Uterus (tissue), 2 donors: ENCODE results near the gene MAP7D1.

Experiments
- POLR2A ChIP-seq, 2 donors: fragments of 450-650 bp; IDR thresholded peaks; one replicate each; pipeline ENCODE4 v1.6.1; 2016; ENCODE audit warnings: antibody characterized with exemption in 2 of 2, mild to moderate bottlenecking in 1 of 2, moderate library complexity in 1 of 2
- TF ChIP-seq, protein P1 (sequence below), 4 experiments: fragments of 200-600 bp in 2 of 4; fragments of 450-650 bp in 2 of 4; sonication (generic) in 2 of 4; IDR thresholded peaks; one replicate each; pipeline ENCODE4 v1.5.1; 2016 to 2019; ENCODE audit warnings: antibody characterized with exemption in 4 of 4, mild to moderate bottlenecking in 2 of 4, moderate library complexity in 1 of 4

DNA sequence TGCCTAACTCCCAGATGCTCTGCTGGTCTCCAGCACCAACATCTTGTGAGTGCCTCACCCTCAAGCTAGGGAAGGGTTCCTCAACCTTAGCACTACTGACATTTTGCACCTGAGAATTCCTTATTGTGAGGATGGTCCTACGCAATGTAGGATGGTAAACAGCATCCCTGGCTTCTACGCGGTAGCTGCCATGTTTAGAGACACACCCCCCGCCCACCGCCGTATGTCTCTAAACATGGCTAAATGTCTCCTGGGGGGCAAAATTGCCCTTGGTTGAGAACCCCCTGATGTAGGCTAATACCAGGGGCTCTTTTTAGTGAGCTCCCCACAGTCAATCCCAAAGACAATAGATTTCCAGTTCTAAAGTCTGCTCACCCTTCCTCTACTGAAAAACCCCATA is 2.5 kb upstream of the MAP7D1 start:
- TF ChIP-seq, protein P1, sequence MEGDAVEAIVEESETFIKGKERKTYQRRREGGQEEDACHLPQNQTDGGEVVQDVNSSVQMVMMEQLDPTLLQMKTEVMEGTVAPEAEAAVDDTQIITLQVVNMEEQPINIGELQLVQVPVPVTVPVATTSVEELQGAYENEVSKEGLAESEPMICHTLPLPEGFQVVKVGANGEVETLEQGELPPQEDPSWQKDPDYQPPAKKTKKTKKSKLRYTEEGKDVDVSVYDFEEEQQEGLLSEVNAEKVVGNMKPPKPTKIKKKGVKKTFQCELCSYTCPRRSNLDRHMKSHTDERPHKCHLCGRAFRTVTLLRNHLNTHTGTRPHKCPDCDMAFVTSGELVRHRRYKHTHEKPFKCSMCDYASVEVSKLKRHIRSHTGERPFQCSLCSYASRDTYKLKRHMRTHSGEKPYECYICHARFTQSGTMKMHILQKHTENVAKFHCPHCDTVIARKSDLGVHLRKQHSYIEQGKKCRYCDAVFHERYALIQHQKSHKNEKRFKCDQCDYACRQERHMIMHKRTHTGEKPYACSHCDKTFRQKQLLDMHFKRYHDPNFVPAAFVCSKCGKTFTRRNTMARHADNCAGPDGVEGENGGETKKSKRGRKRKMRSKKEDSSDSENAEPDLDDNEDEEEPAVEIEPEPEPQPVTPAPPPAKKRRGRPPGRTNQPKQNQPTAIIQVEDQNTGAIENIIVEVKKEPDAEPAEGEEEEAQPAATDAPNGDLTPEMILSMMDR (IDR thresholded peaks at IDR 0.05) = no peak
- TF ChIP-seq POLR2A (IDR thresholded peaks at IDR 0.05) = no peak
